ENCODE results near the gene CCDC89.
A peak's percentile ranks its signal among the peaks of the same experiment; 100 is the strongest.

The CCDC89 gene

DNA sequence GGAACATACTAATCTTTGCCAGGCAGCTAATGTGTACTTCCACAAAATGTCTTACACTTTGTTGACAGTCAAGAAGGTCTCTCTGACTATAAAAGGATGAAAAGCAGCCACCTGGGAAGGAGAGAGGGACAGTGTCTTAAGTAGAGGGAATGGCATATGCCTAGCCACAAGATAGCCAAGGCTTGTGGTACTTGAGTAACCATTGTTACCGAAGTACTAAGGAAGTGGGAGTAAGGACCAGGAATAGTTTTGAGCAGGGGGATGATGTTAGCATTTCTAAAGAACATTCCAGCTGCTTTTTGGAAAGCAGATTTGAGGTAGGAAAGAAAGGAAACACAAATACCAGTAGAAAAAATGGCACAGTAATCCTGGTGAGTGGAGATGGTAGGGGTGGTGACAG is 34.9 kb downstream of the CCDC89 start:
- DNase-seq, result no peak

DNA sequence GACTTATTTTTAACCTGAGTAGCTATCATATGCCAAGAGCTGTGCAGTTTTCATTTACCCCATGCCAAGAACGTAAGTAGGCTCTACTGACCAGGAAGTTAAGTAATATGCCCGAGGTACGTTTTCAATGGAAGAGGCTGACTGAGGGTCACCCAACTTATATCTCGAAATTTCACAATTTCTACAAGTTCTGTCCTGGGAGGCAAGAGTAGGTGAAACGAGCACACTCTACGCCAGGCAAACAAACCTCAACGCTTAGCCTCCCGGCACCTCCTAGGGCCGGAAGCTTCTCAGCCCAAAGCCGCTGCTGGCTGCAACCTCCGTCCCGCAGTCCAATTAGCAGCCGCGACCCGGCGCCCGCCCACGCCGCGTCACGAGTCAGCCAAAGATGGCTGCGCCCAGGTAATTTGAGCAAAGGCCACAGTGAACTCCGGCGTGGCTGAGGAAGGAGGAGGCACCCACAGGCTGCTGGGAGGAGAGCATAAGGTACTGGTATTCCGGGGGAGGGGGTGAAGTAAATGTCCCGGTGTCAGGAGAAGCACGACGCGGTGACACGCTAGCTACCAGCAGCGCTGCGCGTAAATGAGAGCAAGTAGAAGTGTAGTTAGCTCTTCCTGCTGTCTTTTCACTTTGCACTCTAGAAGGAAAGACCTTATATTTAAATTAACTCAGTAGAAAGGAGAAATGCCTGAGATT is 38.2 kb downstream of the CCDC89 start, which contains the start of gene TMEM126A:
Gene TMEM126A, plus strand, starts transcription at position 364 of the 696 bp plus-strand sequence. CDS start 2,289 bp downstream, outside the sequence.
- DNase-seq, result peak; percentile 93

DNA sequence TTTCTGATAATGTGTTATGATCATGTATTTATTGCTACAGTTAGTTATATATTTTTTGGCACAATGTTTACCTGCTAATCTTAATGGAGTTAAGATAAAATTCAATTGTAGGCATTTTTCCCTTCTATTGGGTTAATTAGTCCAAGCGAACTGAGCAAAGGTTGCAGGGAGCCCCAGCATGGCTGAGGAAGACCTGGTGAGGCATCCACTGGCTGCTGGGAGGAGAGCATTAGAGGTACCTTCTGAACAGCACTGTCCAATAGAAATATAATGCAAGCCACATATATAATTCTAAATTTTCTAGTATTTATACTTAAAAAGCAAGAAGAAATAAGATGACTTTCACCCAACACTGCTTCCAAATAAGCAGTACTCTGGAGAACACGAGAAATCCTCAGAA is 38.9 kb downstream of the CCDC89 start:
- DNase-seq, result no peak

GRCh38 chr11:85643191-85643614 is 42.8 kb downstream of the CCDC89 start:
- no peak for DNase-seq

DNA sequence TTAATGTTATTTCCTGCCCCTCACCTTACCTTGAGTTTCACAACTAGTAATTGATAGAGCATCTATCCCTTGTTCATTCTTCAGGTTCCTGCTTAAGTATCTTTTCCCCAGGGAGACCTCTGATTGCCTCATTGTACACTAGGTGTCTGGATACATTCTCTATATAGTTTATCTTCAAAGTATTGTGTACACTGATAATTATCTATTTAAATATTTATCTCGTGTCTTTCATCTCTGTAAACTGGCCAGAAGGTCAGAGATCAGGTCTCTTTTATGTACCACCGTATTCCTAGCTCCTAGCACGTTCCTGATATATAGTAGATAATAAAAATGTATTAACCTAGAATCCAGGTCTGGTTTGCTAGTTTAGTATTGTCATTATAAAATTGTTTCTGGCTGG is 51.2 kb downstream of the CCDC89 start:
- no peak for DNase-seq
